ENCODE measurements around the gene CDC42BPA.

GRCh38 chr1:227245613-227246320, 72.5 kb downstream of the CDC42BPA start:
- TF ChIP-seq POLR2AphosphoS5 (IDR thresholded peaks at IDR 0.05; ENCODE audit: borderline replicate concordance, low read depth, low read length) (no peak), EZH2 (IDR thresholded peaks at IDR 0.05) (no peak)

All from SK-N-MC (cell line).